Measurements from ENCODE around the gene SCN7A.

The SCN7A gene

GRCh38 chr2:166404831-166405568 lies 89.0 kb downstream of the SCN7A start:
- Histone ChIP-seq H4K20me1 (ENCODE audit: low read depth, low read length) (no peaks in the 10 kb centered on the region), H3K9me3 (ENCODE audit: insufficient read depth, low read length) (no peaks in the 10 kb centered on the region), H3K36me3 (ENCODE audit: low read length) (no peaks in the 10 kb centered on the region), H3K27ac (ENCODE audit: low read depth, low read length) (no peak overlapping the region), H3K4me2 (ENCODE audit: low read depth, low read length, poor library complexity, severe bottlenecking) (no peak overlapping the region), H3K9ac (ENCODE audit: low read length) (no peak overlapping the region), H3K79me2 (ENCODE audit: insufficient read depth, low read length) (no peaks in the 10 kb centered on the region), H3F3A (ENCODE audit: insufficient read depth) (no peaks in the 10 kb centered on the region), H3K27me3 (ENCODE audit: low read length) (no peaks in the 10 kb centered on the region), H3K9me2 (replicated peaks; ENCODE audit: insufficient read depth, low read length) (no peaks in the 10 kb centered on the region), H2AFZ (ENCODE audit: low read depth, low read length, severe bottlenecking) (no peak overlapping the region), H3K4me3 (ENCODE audit: insufficient read depth, low read length, poor library complexity, severe bottlenecking) (no peak overlapping the region)
- TF ChIP-seq CTCF (IDR thresholded peaks at IDR 0.05; ENCODE audit: insufficient read depth, low read length, poor library complexity, severe bottlenecking) (no peak), EZH2phosphoT487 (conservative IDR thresholded peaks at IDR 0.05; ENCODE audit: low read length) (no peak)

- Histone ChIP-seq H3K9ac (ENCODE audit: low read length) (no peak overlapping the region), H2AFZ (ENCODE audit: low read depth, low read length, severe bottlenecking) (no peak overlapping the region), H3K9me2 (replicated peaks; ENCODE audit: insufficient read depth, low read length) (no peaks in the 10 kb centered on the region), H4K20me1 (ENCODE audit: low read depth, low read length) (no peaks in the 10 kb centered on the region; the same call in 1 of the 2 replicates), H3K79me2 (ENCODE audit: insufficient read depth, low read length) (no peaks in the 10 kb centered on the region), H3K9me3 (ENCODE audit: insufficient read depth, low read length) (no peaks in the 10 kb centered on the region), H3K4me3 (ENCODE audit: insufficient read depth, low read length, poor library complexity, severe bottlenecking) (no peak overlapping the region), H3K4me2 (ENCODE audit: low read depth, low read length, poor library complexity, severe bottlenecking) (no peak overlapping the region), H3K27me3 (ENCODE audit: low read length) (no peaks in the 10 kb centered on the region), H3F3A (ENCODE audit: insufficient read depth) (no peaks in the 10 kb centered on the region), H3K27ac (ENCODE audit: low read depth, low read length) (no peak overlapping the region), H3K36me3 (ENCODE audit: low read length) (no peaks in the 10 kb centered on the region)
- TF ChIP-seq CTCF (IDR thresholded peaks at IDR 0.05; ENCODE audit: insufficient read depth, low read length, poor library complexity, severe bottlenecking) (no peak), EZH2phosphoT487 (conservative IDR thresholded peaks at IDR 0.05; ENCODE audit: low read length) (no peak)
Measured at GRCh38 chr2:166394245-166394644, 99.8 kb downstream of the SCN7A start.

DNA sequence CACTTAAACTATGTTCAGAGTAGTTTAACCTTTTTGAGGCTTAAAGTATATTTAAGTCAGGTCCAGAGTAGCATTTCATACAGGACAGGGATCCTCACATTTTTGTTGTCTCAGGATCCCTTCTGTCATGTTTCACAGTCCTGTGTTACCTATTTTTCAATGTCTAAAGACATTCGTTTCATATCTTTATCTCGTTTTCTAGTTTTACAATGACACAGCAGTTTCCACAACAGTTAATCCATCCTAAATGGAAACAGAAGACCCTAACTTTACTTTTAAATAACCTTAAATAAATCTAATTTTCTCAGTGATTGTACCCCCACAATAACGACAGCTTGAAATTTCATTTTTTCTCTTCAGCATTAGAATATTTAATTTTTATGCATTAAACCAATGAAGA lies 101.0 kb downstream of the SCN7A start:
- Histone ChIP-seq H3K4me3 (ENCODE audit: insufficient read depth, low read length, poor library complexity, severe bottlenecking) (no peak overlapping the region), H3K27ac (ENCODE audit: low read depth, low read length) (no peak overlapping the region), H3K9me2 (replicated peaks; ENCODE audit: insufficient read depth, low read length) (no peaks in the 10 kb centered on the region), H3K9ac (ENCODE audit: low read length) (no peak overlapping the region), H4K20me1 (ENCODE audit: low read depth, low read length) (no peaks in the 10 kb centered on the region), H3K36me3 (ENCODE audit: low read length) (no peaks in the 10 kb centered on the region), H3K4me2 (ENCODE audit: low read depth, low read length, poor library complexity, severe bottlenecking) (no peak overlapping the region), H2AFZ (ENCODE audit: low read depth, low read length, severe bottlenecking) (no peak overlapping the region), H3K27me3 (ENCODE audit: low read length) (no peaks in the 10 kb centered on the region), H3K79me2 (ENCODE audit: insufficient read depth, low read length) (no peaks in the 10 kb centered on the region), H3F3A (ENCODE audit: insufficient read depth) (no peaks in the 10 kb centered on the region), H3K9me3 (ENCODE audit: insufficient read depth, low read length) (no peaks in the 10 kb centered on the region)
- no peak for TF ChIP-seq EZH2phosphoT487 (conservative IDR thresholded peaks at IDR 0.05; ENCODE audit: low read length)
- TF ChIP-seq CTCF (IDR thresholded peaks at IDR 0.05; ENCODE audit: insufficient read depth, low read length, poor library complexity, severe bottlenecking): no peak
